H1 (cell line): ENCODE measurements around the gene PHACTR1. TPM values are rescaled to one million over a fixed set of nuclear protein-coding genes. Genes with fewer than 3 reads are reported as not detected.

ENCODE experiments used
- CTCF ChIA-PET: fragments of 300-600 bp; sonication (Branson Sonifier 250); formaldehyde crosslinking; loops from one replicate; lab custom pipeline; 2021; ENCODE audit not compliant: partially characterized antibody; lab: Charles Lee
- POLR2A ChIA-PET: fragments of 300-600 bp; sonication (Branson Sonifier 250); formaldehyde crosslinking; loops from one replicate; lab custom pipeline; 2021; ENCODE audit warnings: inconsistent platforms; ENCODE audit not compliant: partially characterized antibody; lab: Charles Lee
- DNase-seq, 2 experiments: peaks; one replicate each; pipeline versions ENCODE4 v3.0.0 to v3.0.0-alpha.2; 2010 to 2022; ENCODE audit warnings: low spot score in 2 of 2, low read depth in 1 of 2, mixed read lengths in 1 of 2
- FAIRE-seq: peaks from 2 replicates; lab custom pipeline; 2011; peaks lifted over from hg19 to GRCh38; lab: Jason Lieb, UNC
- H2AFZ ChIP-seq: 2 replicates; pipeline ENCODE4 v1.8.1; 2012; ENCODE audit warnings: low read length, inconsistent platforms
- H2AK5ac ChIP-seq: 2 replicates; pipeline ENCODE4 v1.6.1; 2013; ENCODE audit warnings: low read depth, low read length
- H2BK120ac ChIP-seq: replicated peaks from 2 replicates; pipeline ENCODE3; 2013; ENCODE audit warnings: low read depth, low read length, inconsistent platforms
- H2BK12ac ChIP-seq: 2 replicates; pipeline ENCODE4 v1.6.1; 2013; ENCODE audit warnings: low read depth, low read length
- H2BK15ac ChIP-seq: 2 replicates; pipeline ENCODE4 v1.6.1; 2013; ENCODE audit warnings: low read length
- H2BK20ac ChIP-seq: 2 replicates; pipeline ENCODE4 v1.6.1; 2013; ENCODE audit warnings: low read length
- H2BK5ac ChIP-seq: 2 replicates; pipeline ENCODE4 v1.6.1; 2013; ENCODE audit warnings: low read depth, low read length
- H3K14ac ChIP-seq: 2 replicates; pipeline ENCODE4 v1.6.1; 2013; ENCODE audit warnings: inconsistent platforms; ENCODE audit not compliant: insufficient read length
- H3K18ac ChIP-seq: 2 replicates; pipeline ENCODE4 v1.6.1; 2013; ENCODE audit warnings: low read length; ENCODE audit errors: extremely low read depth
- H3K23ac ChIP-seq: 2 replicates; pipeline ENCODE4 v1.6.1; 2013; ENCODE audit warnings: inconsistent platforms; ENCODE audit not compliant: insufficient read length
- H3K23me2 ChIP-seq: 2 replicates; pipeline ENCODE4 v1.6.1; 2013; ENCODE audit warnings: low read depth, low read length
- H3K27ac ChIP-seq: 2 replicates; pipeline ENCODE4 v1.6.1; 2011; ENCODE audit warnings: low read depth, low read length, inconsistent platforms
- H3K27me3 ChIP-seq, 4 experiments: replicated peaks in 1 of 4; 1 replicate in 1 of 4; 2 replicates in 3 of 4; pipeline versions ENCODE4 v1.6.1 to v1.8.1; 2011 to 2013; ENCODE audit warnings: low read length in 3 of 4, mild to moderate bottlenecking in 3 of 4, inconsistent platforms in 2 of 4, mixed read lengths in 2 of 4, moderate library complexity in 1 of 4; ENCODE audit not compliant: control insufficient read depth in 3 of 4, insufficient read depth in 3 of 4; ENCODE audit errors: extremely low read depth in 1 of 4
- H3K36me3 ChIP-seq, 4 experiments: 2 replicates each; pipeline versions ENCODE4 v1.6.1 to v1.8.1; 2011 to 2013; ENCODE audit warnings: mild to moderate bottlenecking in 4 of 4, low read length in 3 of 4, moderate library complexity in 2 of 4, control low read depth in 1 of 4, inconsistent platforms in 1 of 4; ENCODE audit not compliant: insufficient read depth in 4 of 4, control insufficient read depth in 2 of 4
- H3K4ac ChIP-seq: replicated peaks from 2 replicates; pipeline ENCODE3; 2013; ENCODE audit warnings: low read length, low read depth, mixed read lengths, inconsistent platforms; ENCODE audit not compliant: insufficient read length
- H3K4me1 ChIP-seq, 4 experiments: replicated peaks in 1 of 4; 1 replicate in 1 of 4; 2 replicates in 3 of 4; pipeline versions ENCODE4 v1.6.1 to v1.8.1; 2011 to 2013; ENCODE audit warnings: low read length in 3 of 4, inconsistent platforms in 2 of 4, mixed read lengths in 1 of 4; ENCODE audit not compliant: insufficient read depth in 4 of 4, control insufficient read depth in 3 of 4
- H3K4me2 ChIP-seq, 2 experiments: 2 replicates each; pipeline versions ENCODE4 v1.6.1 to v1.8.1; 2011 to 2013; ENCODE audit warnings: low read depth in 2 of 2, low read length in 2 of 2, control low read depth in 1 of 2, inconsistent platforms in 1 of 2, mild to moderate bottlenecking in 1 of 2; ENCODE audit not compliant: insufficient read depth in 1 of 2
- H3K4me3 ChIP-seq, 4 experiments: fragments of 200-600, 300-600 bp in 1 of 4; sonication (generic), shearing (Covaris generic), sonication (Bioruptor Twin) in 1 of 4; 2 replicates each; pipeline versions ENCODE4 v1.5.1 to v1.8.1; 2011 to 2016; ENCODE audit warnings: low read length in 4 of 4, low read depth in 3 of 4, control low read depth in 2 of 4, inconsistent platforms in 2 of 4, mild to moderate bottlenecking in 2 of 4, mixed read lengths in 1 of 4, moderate library complexity in 1 of 4; ENCODE audit not compliant: insufficient read depth in 2 of 4; ENCODE audit errors: extremely low read depth in 1 of 4
- H3K56ac ChIP-seq: replicated peaks from 2 replicates; pipeline ENCODE3; 2013; ENCODE audit warnings: low read depth, mild to moderate bottlenecking, mixed read lengths, low read length, inconsistent platforms; ENCODE audit not compliant: insufficient read length
- H3K79me1 ChIP-seq: 2 replicates; pipeline ENCODE4 v1.6.1; 2013; ENCODE audit warnings: low read depth, low read length, control low read depth
- H3K79me2 ChIP-seq, 2 experiments: 2 replicates each; pipeline versions ENCODE4 v1.6.1 to v1.8.1; 2012 to 2013; ENCODE audit warnings: low read length in 2 of 2, mild to moderate bottlenecking in 2 of 2, inconsistent platforms in 1 of 2; ENCODE audit not compliant: insufficient read depth in 2 of 2, control insufficient read depth in 1 of 2
- H3K9ac ChIP-seq, 4 experiments: replicated peaks in 1 of 4; 1 replicate in 1 of 4; 2 replicates in 3 of 4; pipeline versions ENCODE4 v1.6.1 to v1.8.1; 2011 to 2013; ENCODE audit warnings: low read depth in 3 of 4, low read length in 3 of 4, control low read depth in 2 of 4, mild to moderate bottlenecking in 2 of 4, moderate library complexity in 2 of 4, inconsistent platforms in 1 of 4; ENCODE audit errors: extremely low read depth in 1 of 4
- H3K9me3 ChIP-seq, 2 experiments: 2 replicates each; pipeline versions ENCODE4 v1.6.1 to v1.8.1; 2012 to 2013; ENCODE audit warnings: mild to moderate bottlenecking in 2 of 2, moderate library complexity in 2 of 2, control low read depth in 1 of 2, inconsistent platforms in 1 of 2, low read depth in 1 of 2, low read length in 1 of 2, mixed read lengths in 1 of 2; ENCODE audit not compliant: insufficient read depth in 2 of 2
- H4K20me1 ChIP-seq, 2 experiments: replicated peaks in 1 of 2; 2 replicates each; pipeline versions ENCODE3 to v1.8.1; 2011 to 2013; ENCODE audit warnings: inconsistent platforms in 2 of 2, low read length in 2 of 2, mild to moderate bottlenecking in 1 of 2; ENCODE audit not compliant: insufficient read depth in 2 of 2, control insufficient read depth in 1 of 2
- H4K5ac ChIP-seq: 2 replicates; pipeline ENCODE4 v1.6.1; 2013; ENCODE audit warnings: low read length, low read depth, mixed read lengths, inconsistent platforms; ENCODE audit not compliant: insufficient read length
- H4K8ac ChIP-seq: 2 replicates; pipeline ENCODE4 v1.8.0; 2013; ENCODE audit warnings: mild to moderate bottlenecking, moderate library complexity, low read length, inconsistent platforms; ENCODE audit not compliant: insufficient read depth; ENCODE audit errors: extremely low read depth
- H4K91ac ChIP-seq: replicated peaks from 2 replicates; pipeline ENCODE3; 2013; ENCODE audit warnings: low read length, mixed read lengths, inconsistent platforms; ENCODE audit not compliant: insufficient read length
- CBX8 ChIP-seq: fragments of 300-800, 300-1000 bp; sonication (generic); IDR thresholded peaks from 2 replicates; pipeline ENCODE4 v1.7.1; 2016; ENCODE audit warnings: low read depth, low read length, borderline replicate concordance
- CTBP2 ChIP-seq: IDR thresholded peaks from 2 replicates; pipeline ENCODE4 v1.7.0; 2011; ENCODE audit warnings: borderline replicate concordance, mild to moderate bottlenecking, moderate library complexity, mixed read lengths, low read length; ENCODE audit not compliant: insufficient read depth, insufficient read length
- E2F6 ChIP-seq: IDR thresholded peaks from 2 replicates; pipeline ENCODE4 v1.6.1; 2012; ENCODE audit warnings: inconsistent platforms
- EGR1 ChIP-seq: IDR thresholded peaks from 2 replicates; pipeline ENCODE4 v1.6.1; 2011; ENCODE audit warnings: low read depth, low read length, borderline replicate concordance
- KDM5A ChIP-seq: fragments of 200-600 bp; IDR thresholded peaks from 2 replicates; pipeline ENCODE4 v1.7.1; 2012; ENCODE audit warnings: mild to moderate bottlenecking, low read length, inconsistent platforms, mixed read lengths
- NRF1 ChIP-seq: IDR thresholded peaks from 2 replicates; pipeline ENCODE4 v1.6.1; 2011; ENCODE audit warnings: mild to moderate bottlenecking, low read depth, low read length, improper control_type of control experiment
- PHF8 ChIP-seq: fragments of 200-600 bp; sonication (generic); conservative IDR thresholded peaks from 2 replicates; pipeline ENCODE4 v1.7.1; 2012; ENCODE audit warnings: low read depth, mild to moderate bottlenecking, inconsistent platforms, low read length, moderate library complexity
- RFX5 ChIP-seq: IDR thresholded peaks from 2 replicates; pipeline ENCODE4 v1.6.1; 2011; ENCODE audit warnings: low read depth, low read length, improper control_type of control experiment, borderline replicate concordance
- RXRA ChIP-seq: IDR thresholded peaks from 2 replicates; pipeline ENCODE4 v1.6.1; 2011; ENCODE audit warnings: low read depth, mild to moderate bottlenecking, low read length, moderate library complexity; ENCODE audit not compliant: insufficient read depth
- SIN3A ChIP-seq, 2 experiments: IDR thresholded peaks in 1 of 2; conservative IDR thresholded peaks in 1 of 2; 2 replicates each; pipeline ENCODE4 v1.6.1; 2011 to 2012; ENCODE audit warnings: low read length in 2 of 2, improper control_type of control experiment in 1 of 2, low read depth in 1 of 2, mild to moderate bottlenecking in 1 of 2
- SIX5 ChIP-seq: IDR thresholded peaks from 2 replicates; pipeline ENCODE4 v1.6.1; 2011; ENCODE audit warnings: mild to moderate bottlenecking, low read depth, low read length
- TAF1 ChIP-seq: IDR thresholded peaks from 2 replicates; pipeline ENCODE4 v1.6.1; 2011; ENCODE audit warnings: mild to moderate bottlenecking, low read depth, low read length
- TBP ChIP-seq: IDR thresholded peaks from 2 replicates; pipeline ENCODE4 v1.6.1; 2011; ENCODE audit warnings: low read depth, low read length, improper control_type of control experiment
- ZNF274 ChIP-seq: IDR thresholded peaks from 2 replicates; pipeline ENCODE4 v1.7.0; 2012; ENCODE audit warnings: low read length, borderline replicate concordance; ENCODE audit errors: extremely low read depth
- WGBS, 2 experiments: shearing (Covaris generic) in 1 of 2; methylation state at CpG; one replicate each; pipeline versions ENCODE4 v1.1.6 to v1.1.7; 2013 to 2015; ENCODE audit warnings: low lambda C conversion rate in 2 of 2, mixed read lengths in 2 of 2, inconsistent platforms in 1 of 2, low coverage in 1 of 2, missing lambda C conversion rate in 1 of 2; ENCODE audit not compliant: insufficient replicate concordance in 2 of 2, insufficient coverage in 1 of 2, insufficient read length in 1 of 2; ENCODE audit errors: extremely low coverage in 1 of 2, missing lambda C conversion rate in 1 of 2; 5-methylcytosine and 5-hydroxymethylcytosine counted together
- polyA plus RNA-seq, 7 experiments: library from polyadenylated mRNA; depleted of rRNA in 3 of 7; stranded (reverse) in 5 of 7; unstranded in 2 of 7; fragments of >200 nt in 5 of 7; fragments of 200-250 nt in 2 of 7; gene quantifications; 1 replicate in 5 of 7; 2 replicates in 1 of 7; 4 replicates in 1 of 7; pipeline versions ENCODE4 v1.2.1 to v1.2.3, GENCODE V29; 2011 to 2013; ENCODE audit warnings: missing spikeins in 2 of 7, mixed read lengths in 2 of 7
- total RNA-seq: library from RNA; stranded (reverse); fragmentation: NEBNext Ultra II Directional; extraction: Animal tissue kit (Norgen Biotek cat#: 25700); gene quantifications from 2 replicates; pipeline ENCODE4 v1.2.1, GENCODE V29; 2021

The PHACTR1 gene
- total and polyA plus RNA-seq, 2 of the 8 experiments (the other 6 are each of a cell fraction or from before 2014, with no cell fraction given), result 3.9 to 17.1 TPM

GRCh38 chr6:13260831-13261230, 544.3 kb downstream of the PHACTR1 start:
- Histone ChIP-seq H2BK15ac (no peak overlapping the region), H3K9ac (no peak overlapping the region), H3K4me2 (no peak overlapping the region), H2BK120ac (no peak overlapping the region), H2AFZ (no peak overlapping the region), H3K56ac (no peak overlapping the region), H3K23me2 (no peaks in the 10 kb centered on the region), H3K18ac (no peak overlapping the region), H3K4me1 (0 out of 7 replicates have a peak, but pooled peaks cover 0 to 2% (median 0%) of the 10 kb centered on the region in 4 experiments), H2BK12ac (no peak overlapping the region), H2BK20ac (no peak overlapping the region), H3K4ac (no peak overlapping the region), H4K20me1 (no peaks in the 10 kb centered on the region), H3K23ac (no peak overlapping the region), H3K79me2 (no peaks in the 10 kb centered on the region; a peak in 1 of 4 replicates), H3K79me1 (no peaks in the 10 kb centered on the region; the same call in 1 of the 2 replicates), H3K27me3 (no peaks in the 10 kb centered on the region), H3K14ac (no peak overlapping the region), H4K91ac (no peak overlapping the region), H3K27ac (no peak overlapping the region), H2AK5ac (no peak overlapping the region), H2BK5ac (no peak overlapping the region), H3K9me3 (peaks cover 4 to 6% of the 10 kb centered on the region in 2 experiments), H3K36me3 (no peaks in the 10 kb centered on the region), H3K4me3 (no peak overlapping the region), H4K5ac (no peak overlapping the region), H4K8ac (no peak overlapping the region)
- ChIA-PET POLR2A (no interaction called here), CTCF (interaction anchor here (0.5 to 2.0 kb wide), 2 partner anchors 17 to 21 kb away, joined by 3 to 6 read pairs; no protein-coding TSS in a partner anchor)
- DNase-seq (no peak), FAIRE-seq (no peak)
- 94% methylated on average over 5 of the region's 5 CpGs; no CpG with 5 or more reads in 1 of the 2 experiments for WGBS, 2 experiments
- TF ChIP-seq TBP, result no peak
- TF ChIP-seq RFX5, result no peak
- no peak for TF ChIP-seq SIX5
- TF ChIP-seq RXRA, result no peak
- no peak for TF ChIP-seq CTBP2
- no peak for TF ChIP-seq CBX8
- TF ChIP-seq TAF1, result no peak
- no peak for TF ChIP-seq PHF8
- TF ChIP-seq ZNF274, result no peak
- TF ChIP-seq KDM5A, result no peak
- TF ChIP-seq SIN3A (conservative IDR thresholded peaks at IDR 0.05 in 1 of 2, IDR thresholded peaks at IDR 0.05 in 1 of 2; ENCODE audit: low read depth in 1 of 2, low read length in 2 of 2), result no peak
- TF ChIP-seq EGR1, result no peak
- no peak for TF ChIP-seq NRF1
- TF ChIP-seq E2F6, result no peak
